Measurements from ENCODE around the gene ZNF24.

ZNF24 gene

DNA sequence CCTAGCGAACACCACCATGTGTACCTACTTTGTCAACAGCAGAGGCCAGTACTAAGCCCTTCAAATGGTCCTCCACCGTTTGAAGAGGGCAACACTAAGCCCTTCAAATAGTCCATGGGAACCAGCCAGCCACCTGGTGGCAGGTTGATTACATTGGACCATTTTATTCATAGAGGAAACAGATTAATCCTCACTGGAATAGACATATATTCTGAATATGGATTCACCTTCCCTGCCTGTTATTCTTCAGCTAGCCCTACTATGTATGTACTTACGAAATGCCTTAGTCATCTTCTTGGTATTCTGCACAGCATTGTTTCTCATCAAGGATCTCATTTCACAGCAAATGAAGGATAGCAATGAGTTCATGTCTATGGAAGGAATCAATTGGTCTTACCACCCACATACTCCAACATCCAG, 42.9 kb upstream of the ZNF24 start:
- Mint-ChIP-seq H3K9me3 (peaks cover 3% of the 10 kb centered on the region), H3K4me1 (no peaks in the 10 kb centered on the region), H3K27me3 (ENCODE audit: low read depth, poor library complexity) (peaks cover 7% of the 10 kb centered on the region), H3K27ac (no peak overlapping the region), H3K36me3 (ENCODE audit: low read depth) (no peaks in the 10 kb centered on the region), H3K4me3 (no peak overlapping the region)
- TF ChIP-seq, protein P1, sequence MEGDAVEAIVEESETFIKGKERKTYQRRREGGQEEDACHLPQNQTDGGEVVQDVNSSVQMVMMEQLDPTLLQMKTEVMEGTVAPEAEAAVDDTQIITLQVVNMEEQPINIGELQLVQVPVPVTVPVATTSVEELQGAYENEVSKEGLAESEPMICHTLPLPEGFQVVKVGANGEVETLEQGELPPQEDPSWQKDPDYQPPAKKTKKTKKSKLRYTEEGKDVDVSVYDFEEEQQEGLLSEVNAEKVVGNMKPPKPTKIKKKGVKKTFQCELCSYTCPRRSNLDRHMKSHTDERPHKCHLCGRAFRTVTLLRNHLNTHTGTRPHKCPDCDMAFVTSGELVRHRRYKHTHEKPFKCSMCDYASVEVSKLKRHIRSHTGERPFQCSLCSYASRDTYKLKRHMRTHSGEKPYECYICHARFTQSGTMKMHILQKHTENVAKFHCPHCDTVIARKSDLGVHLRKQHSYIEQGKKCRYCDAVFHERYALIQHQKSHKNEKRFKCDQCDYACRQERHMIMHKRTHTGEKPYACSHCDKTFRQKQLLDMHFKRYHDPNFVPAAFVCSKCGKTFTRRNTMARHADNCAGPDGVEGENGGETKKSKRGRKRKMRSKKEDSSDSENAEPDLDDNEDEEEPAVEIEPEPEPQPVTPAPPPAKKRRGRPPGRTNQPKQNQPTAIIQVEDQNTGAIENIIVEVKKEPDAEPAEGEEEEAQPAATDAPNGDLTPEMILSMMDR (IDR thresholded peaks at IDR 0.05), result no peak
- no peak for DNase-seq

DNA sequence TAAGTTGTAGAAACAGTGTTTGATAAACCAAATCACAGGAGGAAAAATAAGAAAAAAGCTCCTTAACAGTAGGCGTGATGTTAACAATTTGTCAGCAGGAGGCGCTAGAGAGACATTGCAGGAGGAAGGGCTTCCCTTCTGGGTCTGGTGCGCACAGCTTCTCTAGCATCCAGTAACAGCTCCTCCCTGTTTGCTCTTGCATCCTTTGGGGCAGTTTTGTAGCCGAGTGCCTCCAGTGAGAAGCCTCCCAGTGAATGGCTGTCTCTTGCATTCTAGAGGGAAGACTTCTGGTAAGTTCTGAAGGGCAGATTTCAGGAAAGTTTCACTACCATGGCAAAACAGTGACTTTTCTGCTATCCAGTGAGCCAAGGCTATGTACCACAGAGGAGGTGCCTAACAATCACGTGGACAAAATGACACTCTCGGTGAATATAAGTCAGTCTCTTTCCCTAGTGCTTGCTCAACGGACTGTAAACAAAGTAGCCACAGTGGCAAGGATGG, 42.4 kb upstream of the ZNF24 start:
- DNase-seq, result peak; percentile 61
- Mint-ChIP-seq H3K27ac (no peak overlapping the region), H3K9me3 (peaks cover 5% of the 10 kb centered on the region), H3K4me3 (no peak overlapping the region), H3K36me3 (ENCODE audit: low read depth) (no peaks in the 10 kb centered on the region), H3K27me3 (ENCODE audit: low read depth, poor library complexity) (peaks cover 7% of the 10 kb centered on the region), H3K4me1 (no peaks in the 10 kb centered on the region)
- TF ChIP-seq, protein P1 (IDR thresholded peaks at IDR 0.05), result peak; percentile 95

DNA sequence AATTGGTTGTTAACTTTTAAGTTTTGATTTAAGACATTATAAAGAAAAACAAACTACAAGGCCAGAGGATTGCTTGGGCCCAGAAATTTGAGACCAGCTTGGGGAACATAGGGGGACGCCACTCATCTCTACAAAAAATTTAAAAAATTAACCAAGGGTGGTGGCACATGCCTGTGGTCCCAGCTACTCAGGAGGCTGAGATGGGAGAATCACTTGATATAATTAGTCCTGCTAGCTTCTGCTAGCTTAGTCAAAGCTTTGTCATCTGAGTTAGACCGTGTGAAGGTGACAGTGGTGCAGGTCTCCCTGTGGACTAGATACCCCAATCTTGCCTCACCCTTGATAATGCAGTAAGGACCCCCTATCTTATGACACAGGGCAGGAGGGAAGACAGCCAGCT, 38.9 kb upstream of the ZNF24 start:
- peaks cover 19% of the 10 kb centered on the region for H3K27me3 Mint-ChIP-seq (ENCODE audit: low read depth, poor library complexity)
- no peak overlapping the region for H3K4me3 Mint-ChIP-seq
- TF ChIP-seq, protein P1 (IDR thresholded peaks at IDR 0.05), result no peak
- no peak overlapping the region for H3K27ac Mint-ChIP-seq
- no peak for DNase-seq
- H3K4me1 Mint-ChIP-seq, result no peaks in the 10 kb centered on the region
- peaks cover 10% of the 10 kb centered on the region for H3K9me3 Mint-ChIP-seq
- no peaks in the 10 kb centered on the region for H3K36me3 Mint-ChIP-seq (ENCODE audit: low read depth)

DNA sequence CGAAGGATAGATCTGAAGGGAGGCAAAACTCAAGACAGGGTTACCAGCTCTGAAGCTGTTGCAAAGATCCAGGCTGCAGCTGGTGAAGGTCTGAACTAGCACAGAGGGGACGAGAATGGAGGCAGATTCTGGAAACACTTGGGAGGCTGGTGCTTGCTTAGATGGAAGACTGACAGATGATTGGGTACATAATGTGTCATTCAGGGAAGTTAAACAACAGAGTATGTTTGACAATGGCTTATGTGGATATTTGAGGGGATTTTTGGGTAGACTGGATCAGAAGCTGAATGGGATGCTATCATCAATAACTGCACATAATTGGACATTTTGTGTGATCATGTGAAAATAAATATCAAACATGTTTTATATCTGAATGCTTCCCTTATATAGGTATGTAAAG, 35.2 kb upstream of the ZNF24 start:
- peaks cover 35% of the 10 kb centered on the region for H3K27me3 Mint-ChIP-seq (ENCODE audit: low read depth, poor library complexity)

DNA sequence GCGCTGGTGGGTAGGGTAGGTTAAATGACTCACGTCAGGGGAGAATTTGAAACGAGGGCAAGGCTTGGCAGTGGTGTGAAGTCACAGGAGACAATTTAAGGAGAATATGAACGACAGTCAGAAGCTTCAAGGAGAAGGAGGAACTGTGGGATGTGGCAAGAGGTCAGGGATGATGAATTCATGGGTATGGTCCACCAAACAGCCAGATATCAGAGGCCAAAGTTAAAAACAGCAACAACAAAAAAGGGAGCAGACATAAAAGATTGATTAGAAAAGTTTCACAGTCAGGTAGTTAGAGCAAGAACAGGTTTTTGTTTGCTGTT, 34.3 kb upstream of the ZNF24 start:
- Mint-ChIP-seq H3K27ac (no peak overlapping the region), H3K4me3 (no peak overlapping the region), H3K9me3 (peaks cover 10% of the 10 kb centered on the region), H3K4me1 (peaks cover 5% of the 10 kb centered on the region), H3K36me3 (ENCODE audit: low read depth) (no peaks in the 10 kb centered on the region), H3K27me3 (ENCODE audit: low read depth, poor library complexity) (peaks cover 35% of the 10 kb centered on the region)
- DNase-seq, result no peak
- TF ChIP-seq, protein P1 (IDR thresholded peaks at IDR 0.05), result no peak

More for the DNA sequence above, 35.2 kb upstream of the ZNF24 start:
- peaks cover 5% of the 10 kb centered on the region for H3K4me1 Mint-ChIP-seq
- TF ChIP-seq, protein P1 (IDR thresholded peaks at IDR 0.05), result no peak
- H3K27ac Mint-ChIP-seq, result no peak overlapping the region
- DNase-seq, result no peak
- H3K36me3 Mint-ChIP-seq (ENCODE audit: low read depth), result no peaks in the 10 kb centered on the region
- H3K4me3 Mint-ChIP-seq, result no peak overlapping the region
- H3K9me3 Mint-ChIP-seq, result peaks cover 10% of the 10 kb centered on the region

DNA sequence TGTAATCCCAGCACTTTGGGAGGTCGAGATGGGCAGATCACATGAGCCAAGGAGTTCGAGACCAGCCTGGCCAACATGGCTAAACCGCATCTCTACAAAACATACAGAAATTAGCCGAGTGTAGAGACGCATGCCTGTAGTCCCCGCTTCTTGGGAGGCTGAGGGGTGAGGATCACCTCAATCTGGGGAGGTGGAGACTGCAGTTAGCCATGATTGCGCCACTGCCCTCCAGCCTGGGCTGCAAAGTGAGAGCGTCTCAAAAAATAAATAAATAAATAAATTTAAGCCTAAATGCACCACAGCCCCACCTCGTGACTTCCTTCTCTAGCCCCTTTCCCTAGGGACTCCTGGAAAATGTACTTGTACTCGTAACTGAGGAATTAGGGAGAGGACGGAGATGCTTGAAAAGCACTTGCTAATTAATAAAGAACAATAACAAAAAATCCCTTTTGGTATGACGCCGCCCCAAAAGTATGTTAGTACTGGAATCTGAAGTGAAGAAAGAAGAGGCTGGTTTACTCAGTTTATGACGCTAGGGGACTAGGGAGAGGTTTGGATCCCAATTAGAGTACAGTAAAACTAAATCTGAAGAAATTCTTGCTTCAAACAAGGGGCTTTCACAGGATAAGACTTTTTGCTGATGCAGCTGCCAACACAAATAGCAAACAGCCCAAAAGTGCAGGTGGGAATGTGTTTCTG, 33.8 kb upstream of the ZNF24 start:
- H3K4me1 Mint-ChIP-seq, result peaks cover 5% of the 10 kb centered on the region
- DNase-seq, result no peak
- TF ChIP-seq, protein P1 (IDR thresholded peaks at IDR 0.05), result no peak
- peaks cover 10% of the 10 kb centered on the region for H3K9me3 Mint-ChIP-seq
- peaks cover 35% of the 10 kb centered on the region for H3K27me3 Mint-ChIP-seq (ENCODE audit: low read depth, poor library complexity)
- no peak overlapping the region for H3K27ac Mint-ChIP-seq
- H3K36me3 Mint-ChIP-seq (ENCODE audit: low read depth), result no peaks in the 10 kb centered on the region
- H3K4me3 Mint-ChIP-seq, result peak overlapping the region; percentile 81
